Urothelium cell line (cell line): Measurements from ENCODE around the gene C1orf116.

Experiments
- DNase-seq: peaks from one replicate; pipeline ENCODE4 v3.0.0; 2011; ENCODE audit warnings: low spot score, mixed read lengths
- FAIRE-seq: peaks from 2 replicates; lab custom pipeline; 2011; peaks lifted over from hg19 to GRCh38; lab: Jason Lieb, UNC

Gene C1orf116

GRCh38 chr1:207021139-207021861, 11.3 kb downstream of the C1orf116 start:
- no peak for FAIRE-seq
- peak; percentile 48 for DNase-seq

DNA sequence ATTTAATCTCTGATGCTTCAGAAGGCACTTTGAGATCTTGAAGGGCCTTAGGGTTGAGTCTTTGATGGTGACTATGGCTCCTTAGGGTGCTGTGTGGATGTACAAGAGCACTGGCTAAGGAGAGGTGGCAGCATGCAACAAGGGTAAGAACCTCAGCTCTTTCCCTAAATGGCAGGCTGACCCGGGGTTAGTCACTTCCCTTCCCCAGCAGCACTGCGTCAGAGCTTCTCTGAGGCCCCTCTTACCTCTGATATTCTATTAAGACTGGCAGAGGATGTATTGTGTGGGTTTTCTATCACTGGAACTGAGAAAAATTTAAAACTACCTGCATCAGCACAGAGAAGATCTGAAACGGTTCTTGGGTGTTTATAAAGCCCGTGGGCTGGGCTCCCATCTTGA, 11.8 kb downstream of the C1orf116 start:
- no peak for FAIRE-seq
- no peak for DNase-seq

- DNase-seq = no peak
Measured at GRCh38 chr1:207020065-207020708, 12.4 kb downstream of the C1orf116 start.

GRCh38 chr1:207019661-207020060, 12.9 kb downstream of the C1orf116 start:
- DNase-seq (no peak), FAIRE-seq (no peak)

More at GRCh38 chr1:207020065-207020708, 12.4 kb downstream of the C1orf116 start:
- no peak for FAIRE-seq

GRCh38 chr1:207019161-207019560, 13.4 kb downstream of the C1orf116 start:
- FAIRE-seq (no peak), DNase-seq (no peak)

DNA sequence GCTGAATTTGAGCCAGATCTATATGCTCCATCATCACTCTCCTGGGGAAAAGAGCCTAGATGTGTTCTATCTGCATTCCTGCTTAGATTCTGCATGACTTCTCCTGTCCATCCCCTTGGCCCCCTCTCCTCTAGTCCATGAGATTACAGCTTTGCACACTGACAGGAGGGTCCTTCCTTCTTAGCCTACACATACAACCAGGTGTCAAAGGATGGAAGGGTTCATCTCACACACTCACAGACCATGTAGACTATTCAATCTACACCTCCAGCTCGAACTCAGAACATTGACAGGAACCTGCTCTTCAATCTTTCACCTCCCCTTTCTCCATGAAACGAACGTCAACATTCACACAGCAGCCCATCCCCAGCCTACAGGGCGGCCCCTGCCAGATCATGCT, 13.8 kb downstream of the C1orf116 start:
- no peak for FAIRE-seq

GRCh38 chr1:207017615-207018559, 14.7 kb downstream of the C1orf116 start:
- no peak for DNase-seq
- no peak for FAIRE-seq

More for the DNA sequence above, 13.8 kb downstream of the C1orf116 start:
- no peak for DNase-seq

DNA sequence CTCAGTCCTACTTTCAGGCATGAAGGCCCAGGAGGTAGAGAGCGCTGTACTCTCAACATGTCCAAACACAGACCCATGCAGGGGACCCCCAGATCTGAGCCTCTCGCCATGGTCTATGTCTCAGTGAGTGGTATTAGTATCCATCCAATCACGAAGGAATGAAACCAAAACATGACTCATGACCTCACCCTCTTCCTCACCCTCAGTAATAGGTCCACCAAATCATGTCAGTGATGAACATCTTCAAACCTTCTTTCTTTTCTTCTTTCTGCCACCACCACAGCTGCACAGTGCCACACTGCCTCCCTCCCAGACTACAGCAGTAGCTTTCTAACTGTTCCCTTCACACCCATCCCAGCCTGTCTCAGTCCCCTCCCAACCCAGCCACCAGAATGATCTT, 16.8 kb downstream of the C1orf116 start:
- no peak for FAIRE-seq

GRCh38 chr1:207014728-207015127, 17.8 kb downstream of the C1orf116 start:
- FAIRE-seq (no peak), DNase-seq (no peak)

More for the DNA sequence above, 16.8 kb downstream of the C1orf116 start:
- DNase-seq = no peak

- FAIRE-seq = no peak
Measured at GRCh38 chr1:207013321-207014085, 19.1 kb downstream of the C1orf116 start.

DNA sequence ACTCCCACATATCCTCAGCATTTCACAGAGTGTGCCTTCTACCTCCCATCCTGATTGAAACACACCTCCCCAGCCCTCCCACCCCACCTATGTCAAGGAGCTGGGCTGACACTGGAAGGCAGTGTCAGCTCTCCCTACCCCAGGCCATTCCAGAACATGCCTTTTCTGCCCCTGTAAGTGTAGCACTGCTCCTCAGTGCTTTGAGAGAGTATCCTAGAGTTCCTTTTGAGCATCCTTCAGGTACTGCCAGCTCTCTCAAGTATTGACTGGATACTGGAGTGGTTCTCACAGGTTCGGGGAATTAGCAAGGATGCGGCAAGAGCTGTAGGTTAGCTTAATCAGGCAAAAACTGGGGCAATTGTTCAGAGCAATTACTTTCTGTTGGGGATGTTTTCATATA, 21.8 kb downstream of the C1orf116 start:
- no peak for DNase-seq
- no peak for FAIRE-seq

More at GRCh38 chr1:207013321-207014085, 19.1 kb downstream of the C1orf116 start:
- DNase-seq = no peak

DNA sequence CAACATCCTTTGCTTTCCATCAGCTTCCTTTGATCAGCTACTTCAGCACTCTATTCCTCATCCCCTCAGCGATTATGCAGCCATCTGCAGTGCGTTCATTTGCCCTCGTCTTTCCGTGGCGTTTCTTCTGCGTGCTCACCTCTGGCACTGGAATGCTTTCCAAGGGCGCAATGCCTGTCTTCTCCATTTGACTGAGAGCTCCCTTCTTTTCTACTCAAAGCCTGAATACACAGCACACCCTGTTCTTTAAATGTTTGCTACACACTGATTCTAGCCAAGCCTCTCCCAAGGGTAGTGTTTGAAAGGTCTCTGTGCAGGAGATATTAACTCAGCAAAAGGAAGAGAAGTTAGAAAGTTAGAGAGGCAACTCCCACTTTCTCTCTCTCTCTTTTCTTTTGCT, 22.6 kb downstream of the C1orf116 start:
- no peak for FAIRE-seq
- no peak for DNase-seq

DNA sequence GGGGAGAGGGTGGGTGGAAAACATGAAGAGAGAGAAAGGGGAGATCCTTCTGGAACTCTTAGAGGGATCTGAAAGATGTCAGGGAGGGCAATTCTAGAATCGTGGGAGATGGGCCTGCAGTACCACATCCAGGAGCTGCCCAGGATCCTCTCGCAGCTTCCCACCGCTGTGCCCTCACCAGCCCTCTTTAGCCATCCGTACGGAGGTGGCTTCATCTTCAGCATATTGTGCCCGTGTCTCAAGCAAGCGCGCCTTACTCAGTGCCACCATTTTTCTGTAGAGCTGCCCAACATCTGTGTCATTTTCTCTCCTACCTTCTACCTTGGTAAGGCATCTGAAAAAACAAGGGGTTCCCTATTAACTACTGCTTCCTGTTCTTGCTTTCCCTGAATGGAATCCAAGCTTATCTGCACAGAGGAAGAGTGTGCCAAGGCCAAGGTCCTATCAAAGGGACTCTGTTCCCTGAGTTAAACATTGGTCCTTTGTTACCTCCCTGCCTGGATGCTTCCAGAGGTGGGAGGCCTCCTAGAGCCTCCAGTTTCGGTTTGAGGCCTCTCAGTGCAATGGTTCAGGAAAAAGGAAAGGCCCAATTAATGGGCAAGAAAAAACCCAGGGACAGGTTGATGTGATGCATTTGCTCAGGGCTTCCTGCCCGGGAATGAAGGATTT, 23.2 kb downstream of the C1orf116 start:
- DNase-seq (no peak), FAIRE-seq (no peak)

GRCh38 chr1:207007352-207008033, 25.1 kb downstream of the C1orf116 start:
- DNase-seq = peak; percentile 86

GRCh38 chr1:207006914-207007313, 25.6 kb downstream of the C1orf116 start:
- DNase-seq (no peak), FAIRE-seq (no peak)

More at GRCh38 chr1:207007352-207008033, 25.1 kb downstream of the C1orf116 start:
- FAIRE-seq = no peak

- FAIRE-seq (no peak), DNase-seq (no peak)
Measured at GRCh38 chr1:207006083-207006482, 26.5 kb downstream of the C1orf116 start.

DNA sequence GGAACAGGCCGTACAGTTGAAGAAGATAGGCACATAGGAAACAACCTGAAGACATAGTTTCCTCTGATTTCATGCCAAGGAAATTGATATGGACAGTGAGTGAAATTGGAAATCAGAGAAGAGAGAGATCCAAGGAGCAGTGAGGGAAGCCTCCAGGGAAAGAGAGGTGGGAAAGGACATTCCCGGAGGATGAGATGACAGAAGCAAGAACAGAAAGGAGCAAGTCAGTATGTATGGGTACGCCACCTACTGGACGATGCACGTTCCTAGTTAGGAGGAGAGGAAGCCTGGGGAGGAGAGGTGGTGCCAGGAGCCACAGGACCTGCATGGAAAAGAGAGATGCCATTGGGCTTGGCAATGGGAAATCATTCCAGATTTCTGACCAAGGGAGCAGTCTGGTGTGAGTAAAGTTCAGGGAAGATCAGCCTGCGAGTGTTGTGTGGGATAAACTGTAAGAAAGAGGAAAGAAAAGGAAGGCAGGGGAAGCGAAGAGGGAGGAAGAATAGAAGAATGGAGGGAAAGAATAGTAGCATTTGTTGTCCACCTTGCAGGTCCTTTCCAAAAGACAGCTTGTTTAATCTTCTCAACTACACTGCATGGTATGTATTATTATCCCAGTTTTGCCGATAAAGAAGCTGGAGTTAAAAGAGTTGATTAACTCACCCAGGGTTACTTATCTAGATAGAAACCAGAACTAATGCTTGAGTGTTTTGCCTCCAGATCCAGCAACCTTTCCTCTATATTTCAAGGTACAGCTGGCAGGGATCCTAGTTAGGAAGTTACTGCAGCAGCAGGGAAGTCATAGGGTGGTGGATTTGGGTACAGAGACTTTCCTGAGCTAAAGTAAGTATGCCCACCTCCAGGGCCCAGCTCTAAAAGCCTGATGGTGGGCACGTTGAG, 27.4 kb downstream of the C1orf116 start:
- DNase-seq = peak; percentile 72
- FAIRE-seq = no peak

DNA sequence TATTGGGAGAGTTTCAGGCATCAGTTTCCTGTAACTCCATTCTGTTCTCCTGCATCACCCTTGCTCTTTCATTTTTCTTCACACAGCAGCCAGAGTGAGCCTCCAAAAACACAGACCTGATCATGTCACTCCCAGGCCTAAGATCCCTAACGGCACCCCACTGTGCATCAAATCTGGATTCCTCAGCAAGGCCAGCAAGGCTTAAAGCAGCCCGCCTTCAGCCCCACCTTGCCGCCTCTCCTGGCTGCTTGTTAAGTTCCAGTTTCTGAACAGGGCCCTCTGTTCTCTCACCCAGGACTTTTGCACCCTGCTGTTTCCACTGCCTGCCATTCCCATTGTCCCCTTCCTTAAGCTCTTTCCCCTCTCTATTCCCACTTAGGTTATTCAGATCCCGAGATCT, 29.3 kb downstream of the C1orf116 start:
- FAIRE-seq (no peak), DNase-seq (no peak)
